ENCODE data around the gene SUPT20HL2. TPM values are rescaled to one million over a fixed set of nuclear protein-coding genes. Genes with fewer than 3 reads are reported as not detected.
"Not testable (repeated sequence)": the region's sequence is repeated elsewhere in the genome, so short reads cannot be mapped to it uniquely, and the experiment has no call there.

Gene SUPT20HL2
- total RNA-seq, 1 donor from 2014 or later: not detected

DNA sequence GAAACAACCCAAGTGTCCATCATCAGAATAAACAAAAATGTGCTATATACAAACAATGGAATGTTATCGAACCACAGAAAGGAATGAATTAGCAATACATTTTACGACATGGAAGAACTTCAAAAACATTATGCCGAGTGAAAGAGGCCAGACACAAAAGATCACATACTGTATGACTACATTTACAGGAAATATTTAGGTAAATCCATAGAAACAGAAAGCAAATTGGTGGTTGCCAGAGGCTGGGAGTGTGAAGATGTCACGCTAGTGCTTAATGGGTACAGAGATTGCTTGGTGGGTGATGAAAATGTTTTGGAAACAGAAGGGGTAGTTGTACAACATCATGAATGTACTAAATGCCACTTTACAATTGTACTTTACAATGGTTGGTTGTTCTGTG, 5.1 kb downstream of the SUPT20HL2 start:
- not testable (repeated sequence) for H3K9me3 Mint-ChIP-seq (ENCODE audit: unreplicated experiment); H3K4me3 Mint-ChIP-seq (ENCODE audit: unreplicated experiment); H3K27ac Mint-ChIP-seq (ENCODE audit: unreplicated experiment); H3K4me1 Mint-ChIP-seq (ENCODE audit: unreplicated experiment); H3K36me3 Mint-ChIP-seq (ENCODE audit: unreplicated experiment); H3K27me3 Mint-ChIP-seq (ENCODE audit: unreplicated experiment); DNase-seq (ENCODE audit: extremely low spot score, unreplicated experiment)

DNA sequence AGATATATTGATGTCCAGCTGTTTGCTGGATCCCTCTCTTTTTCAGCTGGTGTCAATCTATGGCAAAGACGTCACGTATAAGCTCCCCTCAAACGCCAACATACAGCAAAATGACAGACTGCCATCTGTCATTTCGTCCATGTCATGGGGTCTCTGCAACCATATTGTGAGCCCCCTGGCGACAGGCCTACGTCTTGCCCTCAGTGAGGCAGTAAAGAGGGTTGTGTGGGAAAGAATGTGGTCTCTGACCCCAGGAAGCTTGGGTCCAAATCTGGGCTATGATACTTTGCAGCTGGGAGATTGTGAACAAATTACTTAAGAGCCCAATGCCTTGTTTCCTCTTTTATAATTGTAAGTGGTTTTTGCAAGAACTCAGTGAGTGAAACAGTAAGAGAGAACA, 7.4 kb downstream of the SUPT20HL2 start:
- TF ChIP-seq, protein P1, sequence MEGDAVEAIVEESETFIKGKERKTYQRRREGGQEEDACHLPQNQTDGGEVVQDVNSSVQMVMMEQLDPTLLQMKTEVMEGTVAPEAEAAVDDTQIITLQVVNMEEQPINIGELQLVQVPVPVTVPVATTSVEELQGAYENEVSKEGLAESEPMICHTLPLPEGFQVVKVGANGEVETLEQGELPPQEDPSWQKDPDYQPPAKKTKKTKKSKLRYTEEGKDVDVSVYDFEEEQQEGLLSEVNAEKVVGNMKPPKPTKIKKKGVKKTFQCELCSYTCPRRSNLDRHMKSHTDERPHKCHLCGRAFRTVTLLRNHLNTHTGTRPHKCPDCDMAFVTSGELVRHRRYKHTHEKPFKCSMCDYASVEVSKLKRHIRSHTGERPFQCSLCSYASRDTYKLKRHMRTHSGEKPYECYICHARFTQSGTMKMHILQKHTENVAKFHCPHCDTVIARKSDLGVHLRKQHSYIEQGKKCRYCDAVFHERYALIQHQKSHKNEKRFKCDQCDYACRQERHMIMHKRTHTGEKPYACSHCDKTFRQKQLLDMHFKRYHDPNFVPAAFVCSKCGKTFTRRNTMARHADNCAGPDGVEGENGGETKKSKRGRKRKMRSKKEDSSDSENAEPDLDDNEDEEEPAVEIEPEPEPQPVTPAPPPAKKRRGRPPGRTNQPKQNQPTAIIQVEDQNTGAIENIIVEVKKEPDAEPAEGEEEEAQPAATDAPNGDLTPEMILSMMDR (IDR thresholded peaks at IDR 0.05): no peak
- Mint-ChIP-seq H3K4me3 (ENCODE audit: unreplicated experiment) (no peak overlapping the region), H3K27me3 (ENCODE audit: unreplicated experiment) (no peaks in the 10 kb centered on the region), H3K9me3 (ENCODE audit: unreplicated experiment) (no peaks in the 10 kb centered on the region), H3K36me3 (ENCODE audit: unreplicated experiment) (no peaks in the 10 kb centered on the region), H3K27ac (ENCODE audit: unreplicated experiment) (no peak overlapping the region), H3K4me1 (ENCODE audit: unreplicated experiment) (no peaks in the 10 kb centered on the region)
- no peak for DNase-seq (ENCODE audit: extremely low spot score, unreplicated experiment)

DNA sequence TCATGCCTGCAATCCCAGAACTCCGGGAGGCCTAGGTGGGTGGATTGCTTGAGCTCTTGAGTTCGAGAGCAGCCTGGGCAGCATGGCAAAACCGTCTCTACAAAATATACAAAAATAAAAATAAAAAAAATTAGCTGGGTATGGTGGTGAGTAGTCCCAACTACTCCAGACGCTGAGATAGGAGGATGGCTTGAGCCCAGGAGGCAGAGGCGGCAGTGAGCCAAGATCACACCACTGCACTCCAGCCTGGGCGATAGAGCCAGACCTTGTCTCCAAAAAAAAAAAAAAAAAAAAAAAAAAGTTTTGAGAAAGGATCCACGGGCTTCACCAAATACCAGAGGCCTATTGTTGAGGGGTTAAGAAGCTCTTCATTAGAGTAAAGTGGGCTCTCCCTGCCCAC, 8.0 kb downstream of the SUPT20HL2 start:
- TF ChIP-seq, protein P1 (IDR thresholded peaks at IDR 0.05): no peak
- H3K9me3 Mint-ChIP-seq (ENCODE audit: unreplicated experiment): no peaks in the 10 kb centered on the region
- no peak overlapping the region for H3K27ac Mint-ChIP-seq (ENCODE audit: unreplicated experiment)
- H3K36me3 Mint-ChIP-seq (ENCODE audit: unreplicated experiment): no peaks in the 10 kb centered on the region
- no peak for DNase-seq (ENCODE audit: extremely low spot score, unreplicated experiment)
- no peaks in the 10 kb centered on the region for H3K4me1 Mint-ChIP-seq (ENCODE audit: unreplicated experiment)
- no peak overlapping the region for H3K4me3 Mint-ChIP-seq (ENCODE audit: unreplicated experiment)
- no peaks in the 10 kb centered on the region for H3K27me3 Mint-ChIP-seq (ENCODE audit: unreplicated experiment)

DNA sequence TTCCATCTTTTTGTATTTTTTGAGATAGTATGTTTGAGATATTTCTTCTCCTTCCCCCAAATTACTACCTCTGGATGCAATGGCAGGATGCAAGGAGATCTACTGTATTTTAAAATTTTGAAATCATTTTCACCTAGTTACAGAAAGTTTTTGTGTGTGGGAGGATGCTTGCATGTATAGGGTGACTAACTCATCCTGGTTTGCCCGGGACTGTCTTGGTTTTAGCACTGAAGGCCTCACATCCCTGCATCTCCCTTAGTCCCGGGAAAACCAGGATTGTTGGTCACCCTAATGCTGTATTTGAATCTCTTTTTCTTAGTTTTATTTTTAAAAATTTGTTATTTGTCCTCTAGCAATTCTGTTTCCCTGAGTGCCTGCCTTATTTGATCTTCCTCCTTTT, 12.1 kb downstream of the SUPT20HL2 start:
- Mint-ChIP-seq H3K36me3 (ENCODE audit: unreplicated experiment) (no peaks in the 10 kb centered on the region), H3K27me3 (ENCODE audit: unreplicated experiment) (no peaks in the 10 kb centered on the region), H3K4me3 (ENCODE audit: unreplicated experiment) (no peak overlapping the region), H3K27ac (ENCODE audit: unreplicated experiment) (no peak overlapping the region), H3K9me3 (ENCODE audit: unreplicated experiment) (no peaks in the 10 kb centered on the region), H3K4me1 (ENCODE audit: unreplicated experiment) (peaks cover 5% of the 10 kb centered on the region)
- no peak for DNase-seq (ENCODE audit: extremely low spot score, unreplicated experiment)
- TF ChIP-seq, protein P1 (IDR thresholded peaks at IDR 0.05): no peak

DNA sequence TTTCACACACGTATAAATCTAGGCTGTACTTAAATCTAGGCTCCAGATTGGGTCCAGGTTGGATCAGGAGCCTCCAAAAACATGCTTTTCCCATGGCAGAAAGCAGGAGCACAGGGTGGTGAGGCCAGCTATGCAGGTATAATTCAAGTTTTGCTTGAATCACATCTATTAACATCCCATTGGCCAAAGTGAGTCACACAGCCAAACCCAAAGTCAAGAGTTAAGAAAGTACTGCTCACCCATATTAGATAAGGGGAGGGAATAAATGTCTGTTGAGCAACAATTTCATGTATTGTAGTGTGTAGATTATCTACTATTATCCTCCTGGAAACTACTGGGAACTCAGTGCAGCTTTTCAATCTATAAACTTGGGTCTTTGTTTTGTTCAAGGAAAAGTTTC, 12.8 kb downstream of the SUPT20HL2 start:
- Mint-ChIP-seq H3K9me3 (ENCODE audit: unreplicated experiment) (no peaks in the 10 kb centered on the region), H3K4me3 (ENCODE audit: unreplicated experiment) (no peak overlapping the region), H3K36me3 (ENCODE audit: unreplicated experiment) (no peaks in the 10 kb centered on the region), H3K27ac (ENCODE audit: unreplicated experiment) (no peak overlapping the region), H3K27me3 (ENCODE audit: unreplicated experiment) (no peaks in the 10 kb centered on the region), H3K4me1 (ENCODE audit: unreplicated experiment) (peaks cover 5% of the 10 kb centered on the region)
- TF ChIP-seq, protein P1 (IDR thresholded peaks at IDR 0.05): no peak
- DNase-seq (ENCODE audit: extremely low spot score, unreplicated experiment): no peak

DNA sequence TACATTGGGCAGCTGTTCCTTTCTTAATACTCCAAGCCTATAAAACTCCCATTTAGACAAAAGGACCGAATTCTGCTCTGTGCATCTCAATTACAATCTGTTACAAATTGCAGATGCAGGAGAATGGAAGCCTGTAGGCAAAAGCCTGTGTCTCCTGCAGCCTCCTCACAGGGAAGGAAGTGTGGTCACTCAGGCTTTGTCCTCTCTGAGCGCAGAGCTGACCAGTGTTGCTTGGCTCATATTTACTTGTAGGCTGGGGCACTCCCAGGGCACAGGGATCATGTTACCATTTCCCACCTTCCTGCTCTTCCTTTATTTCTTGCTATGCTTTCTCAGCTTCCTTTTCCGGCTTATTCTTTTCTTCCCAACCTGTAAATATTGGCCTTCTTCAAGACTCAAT, 15.7 kb downstream of the SUPT20HL2 start:
- H3K27ac Mint-ChIP-seq (ENCODE audit: unreplicated experiment): no peak overlapping the region
- TF ChIP-seq, protein P1 (IDR thresholded peaks at IDR 0.05): no peak
- no peaks in the 10 kb centered on the region for H3K36me3 Mint-ChIP-seq (ENCODE audit: unreplicated experiment)
- H3K4me3 Mint-ChIP-seq (ENCODE audit: unreplicated experiment): no peak overlapping the region
- H3K27me3 Mint-ChIP-seq (ENCODE audit: unreplicated experiment): no peaks in the 10 kb centered on the region
- H3K4me1 Mint-ChIP-seq (ENCODE audit: unreplicated experiment): peaks cover 5% of the 10 kb centered on the region
- no peak for DNase-seq (ENCODE audit: extremely low spot score, unreplicated experiment)
- H3K9me3 Mint-ChIP-seq (ENCODE audit: unreplicated experiment): no peaks in the 10 kb centered on the region

Measured in osteocyte (in vitro differentiated cells).